GM19025 (cell line): Measurements from ENCODE around the gene CHST15.

Experiments
- ATAC-seq: cut with Tn5 transposase; IDR thresholded peaks from one replicate; pipeline ENCODE4 v1.9.1; 2021; ENCODE audit warnings: mild to moderate bottlenecking, low read depth, moderate library complexity; ENCODE audit not compliant: unreplicated experiment

CHST15 gene

GRCh38 chr10:124092860-124093773 is at the start of gene CHST15:
Gene CHST15 (minus strand): TSS chr10:124093598. CDS start chr10:124046212, 47,386 bp downstream.
- peak; percentile 33 for ATAC-seq

- no peak for ATAC-seq
Observed at GRCh38 chr10:124142960-124143359, 49.6 kb upstream of the CHST15 start.

GRCh38 chr10:124142006-124142739 is 48.8 kb upstream of the CHST15 start:
- no peak for ATAC-seq

GRCh38 chr10:124138883-124139348 is 45.5 kb upstream of the CHST15 start:
- ATAC-seq, result no peak

- no peak for ATAC-seq
Observed at GRCh38 chr10:124138195-124138882, 44.9 kb upstream of the CHST15 start.

- no peak for ATAC-seq
Observed at GRCh38 chr10:124134251-124134893, 41.0 kb upstream of the CHST15 start.

GRCh38 chr10:124132876-124133275 is 39.5 kb upstream of the CHST15 start:
- no peak for ATAC-seq

- ATAC-seq, result no peak
Observed at GRCh38 chr10:124132306-124132705, 38.9 kb upstream of the CHST15 start.

- no peak for ATAC-seq
Observed at GRCh38 chr10:124131172-124131571, 37.8 kb upstream of the CHST15 start.

- no peak for ATAC-seq
Observed at GRCh38 chr10:124130198-124130900, 37.0 kb upstream of the CHST15 start.

GRCh38 chr10:124129471-124129870 is 36.1 kb upstream of the CHST15 start:
- no peak for ATAC-seq

GRCh38 chr10:124128811-124129145 is 35.4 kb upstream of the CHST15 start:
- ATAC-seq, result no peak

GRCh38 chr10:124127965-124128810 is 34.8 kb upstream of the CHST15 start:
- no peak for ATAC-seq

- no peak for ATAC-seq
Observed at GRCh38 chr10:124127563-124127962, 34.2 kb upstream of the CHST15 start.

GRCh38 chr10:124126983-124127385 is 33.6 kb upstream of the CHST15 start:
- no peak for ATAC-seq

- ATAC-seq, result no peak
Observed at GRCh38 chr10:124126145-124126982, 33.0 kb upstream of the CHST15 start.

GRCh38 chr10:124125305-124126116 is 32.1 kb upstream of the CHST15 start:
- ATAC-seq, result no peak
